SH-SY5Y (cell line): ENCODE results near the gene PCSK5.

Experiments used
- GATA2 ChIP-seq: IDR thresholded peaks from 2 replicates; pipeline ENCODE4 v1.6.1; 2011; ENCODE audit warnings: mild to moderate bottlenecking, low read depth, low read length
- GATA3 ChIP-seq: IDR thresholded peaks from 2 replicates; pipeline ENCODE4 v1.6.1; 2011; ENCODE audit warnings: low read depth, mild to moderate bottlenecking, low read length, moderate library complexity

GRCh38 chr9:76107482-76107881 is 217.0 kb downstream of the PCSK5 start:
- TF ChIP-seq GATA3 (no peak), GATA2 (no peak)
